ENCODE measurements around the gene PRPS1L1.

The PRPS1L1 gene

GRCh38 chr7:17991866-17992648 is 35.6 kb downstream of the PRPS1L1 start:
- TF ChIP-seq CTCF (IDR thresholded peaks at IDR 0.05; ENCODE audit: low read depth, low read length, poor library complexity, severe bottlenecking) (peak; percentile 71), EZH2phosphoT487 (IDR thresholded peaks at IDR 0.05; ENCODE audit: borderline replicate concordance, low read length) (no peak)
- Histone ChIP-seq H3K79me2 (ENCODE audit: control insufficient read depth, low read length) (no peaks in the 10 kb centered on the region), H3K4me2 (ENCODE audit: low read length) (no peak overlapping the region), H3K36me3 (ENCODE audit: control insufficient read depth, low read length) (no peaks in the 10 kb centered on the region), H3K27me3 (ENCODE audit: control insufficient read depth, low read length) (peaks cover 4% of the 10 kb centered on the region; the same call in 1 of the 2 replicates), H4K20me1 (ENCODE audit: control insufficient read depth, insufficient read depth, low read depth, low read length) (no peaks in the 10 kb centered on the region), H3K4me1 (ENCODE audit: control insufficient read depth, low read length) (no peaks in the 10 kb centered on the region), H3K4me3 (ENCODE audit: low read length) (no peak overlapping the region), H3K9me2 (replicated peaks; ENCODE audit: control insufficient read depth, low read length) (no peaks in the 10 kb centered on the region), H3K9me3 (ENCODE audit: control insufficient read depth, insufficient read depth, low read length) (no peaks in the 10 kb centered on the region), H3K27ac (ENCODE audit: low read depth, low read length) (no peak overlapping the region), H3F3A (ENCODE audit: control insufficient read depth, insufficient read depth) (no peaks in the 10 kb centered on the region)

- Histone ChIP-seq H3K9me2 (replicated peaks; ENCODE audit: control insufficient read depth, low read length) (no peaks in the 10 kb centered on the region), H3K4me1 (ENCODE audit: control insufficient read depth, low read length) (no peaks in the 10 kb centered on the region), H3K36me3 (ENCODE audit: control insufficient read depth, low read length) (no peaks in the 10 kb centered on the region), H3K27me3 (ENCODE audit: control insufficient read depth, low read length) (no peaks in the 10 kb centered on the region; the same call in 1 of the 2 replicates), H3K4me3 (ENCODE audit: low read length) (no peak overlapping the region), H3K27ac (ENCODE audit: low read depth, low read length) (no peak overlapping the region), H3K9me3 (ENCODE audit: control insufficient read depth, insufficient read depth, low read length) (no peaks in the 10 kb centered on the region), H4K20me1 (ENCODE audit: control insufficient read depth, insufficient read depth, low read depth, low read length) (no peaks in the 10 kb centered on the region), H3F3A (ENCODE audit: control insufficient read depth, insufficient read depth) (no peaks in the 10 kb centered on the region), H3K4me2 (ENCODE audit: low read length) (no peak overlapping the region), H3K79me2 (ENCODE audit: control insufficient read depth, low read length) (no peaks in the 10 kb centered on the region)
- TF ChIP-seq CTCF (IDR thresholded peaks at IDR 0.05; ENCODE audit: low read depth, low read length, poor library complexity, severe bottlenecking), result no peak
- no peak for TF ChIP-seq EZH2phosphoT487 (IDR thresholded peaks at IDR 0.05; ENCODE audit: borderline replicate concordance, low read length)
These were observed 36.9 kb downstream of the PRPS1L1 start for GRCh38 chr7:17990761-17991160.

- Histone ChIP-seq H3K9me2 (replicated peaks; ENCODE audit: control insufficient read depth, low read length) (no peaks in the 10 kb centered on the region), H3K4me3 (ENCODE audit: low read length) (no peak overlapping the region), H3F3A (ENCODE audit: control insufficient read depth, insufficient read depth) (no peaks in the 10 kb centered on the region), H3K27me3 (ENCODE audit: control insufficient read depth, low read length) (no peaks in the 10 kb centered on the region; the same call in 1 of the 2 replicates), H3K9me3 (ENCODE audit: control insufficient read depth, insufficient read depth, low read length) (no peaks in the 10 kb centered on the region), H3K79me2 (ENCODE audit: control insufficient read depth, low read length) (no peaks in the 10 kb centered on the region), H3K4me1 (ENCODE audit: control insufficient read depth, low read length) (no peaks in the 10 kb centered on the region), H3K4me2 (ENCODE audit: low read length) (no peak overlapping the region), H4K20me1 (ENCODE audit: control insufficient read depth, insufficient read depth, low read depth, low read length) (no peaks in the 10 kb centered on the region), H3K27ac (ENCODE audit: low read depth, low read length) (no peak overlapping the region), H3K36me3 (ENCODE audit: control insufficient read depth, low read length) (no peaks in the 10 kb centered on the region)
- no peak for TF ChIP-seq CTCF (IDR thresholded peaks at IDR 0.05; ENCODE audit: low read depth, low read length, poor library complexity, severe bottlenecking)
- TF ChIP-seq EZH2phosphoT487 (IDR thresholded peaks at IDR 0.05; ENCODE audit: borderline replicate concordance, low read length), result no peak
These were observed 38.1 kb downstream of the PRPS1L1 start for GRCh38 chr7:17989546-17989945.
